Dermis microvascular lymphatic vessel endothelial cell (primary cell): ENCODE data around the gene KIF26B. TPM values are rescaled to one million over a fixed set of nuclear protein-coding genes. Genes with fewer than 3 reads are reported as not detected.
"Not testable (repeated sequence)": the region's sequence is repeated elsewhere in the genome, so short reads cannot be mapped to it uniquely, and the experiment has no call there.

Experiments
- DNase-seq, 2 donors: peaks; one replicate each; pipeline versions ENCODE4 v3.0.0 to v3.0.0-alpha.2; 2010; ENCODE audit warnings: low read depth in 2 of 2
- total RNA-seq: library from RNA; depleted of rRNA; stranded (reverse); fragments of >200 nt; gene quantifications from 2 replicates; pipeline ENCODE4 v1.2.1, GENCODE V29; 2014

Gene KIF26B
- total RNA-seq, 1 donor from 2014 or later = 1.3 TPM

DNA sequence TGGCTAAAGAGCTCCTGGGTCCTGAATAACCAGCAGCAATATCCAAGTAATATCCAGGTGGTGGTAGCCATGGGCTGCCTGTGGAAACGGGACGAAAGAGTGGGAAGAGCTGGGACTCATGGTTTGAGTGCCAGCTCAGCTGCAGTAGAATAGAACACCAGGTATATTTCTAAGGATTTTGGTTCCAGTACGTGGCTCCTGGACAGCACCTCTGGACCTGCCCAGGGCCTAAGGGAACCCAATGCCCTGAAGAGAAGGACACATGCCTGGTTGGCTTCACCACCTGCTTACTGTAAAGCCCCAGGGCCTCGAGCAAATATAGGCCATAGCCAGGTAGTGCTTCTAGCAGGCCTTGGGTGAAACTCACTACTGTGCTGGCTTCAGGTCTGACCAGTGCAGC, 566.7 kb downstream of the KIF26B start:
- no peak for DNase-seq

DNA sequence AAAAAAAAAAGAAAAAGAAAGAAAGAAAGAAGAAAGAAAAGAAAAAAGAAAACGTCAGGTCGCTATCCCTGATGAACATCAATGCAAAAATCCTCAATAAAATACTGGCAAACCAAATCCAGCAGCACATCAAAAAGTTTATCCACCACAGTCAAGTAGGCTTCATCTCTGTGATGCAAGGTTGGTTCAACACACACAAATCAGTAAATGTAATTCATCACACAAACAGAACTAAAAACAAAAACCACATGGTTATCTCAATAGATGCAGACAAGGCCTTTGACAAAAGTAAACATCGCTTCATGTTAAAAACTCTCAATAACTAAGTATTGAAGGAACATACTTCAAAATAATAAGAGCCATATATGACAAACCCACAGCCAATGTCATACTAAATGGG, 573.2 kb downstream of the KIF26B start:
- not testable (repeated sequence) for DNase-seq

DNA sequence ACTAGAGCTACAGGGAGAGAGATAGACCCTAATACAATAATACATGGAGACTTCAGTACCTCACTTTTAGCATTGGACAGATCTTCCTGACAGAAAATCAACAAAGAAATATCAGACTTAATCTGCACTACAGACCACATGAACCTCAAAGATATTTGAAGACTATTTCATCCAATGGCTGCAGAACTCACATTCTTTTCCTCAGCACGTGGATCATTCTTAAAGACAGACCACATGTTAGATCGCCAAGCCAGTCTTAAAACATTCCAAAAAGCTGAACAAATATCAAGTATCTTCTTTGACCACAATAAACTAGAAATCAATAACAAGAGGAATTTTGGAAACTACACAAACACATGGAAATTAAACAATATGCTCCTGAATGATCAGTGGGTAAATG, 576.0 kb downstream of the KIF26B start:
- DNase-seq = no peak

- not testable (repeated sequence) for DNase-seq
Observed at GRCh38 chr1:245740336-245740735, 585.6 kb downstream of the KIF26B start.

- no peak for DNase-seq
Observed at GRCh38 chr1:245742896-245743295, 588.1 kb downstream of the KIF26B start.

GRCh38 chr1:245748240-245748639, 593.5 kb downstream of the KIF26B start:
- no peak for DNase-seq

- DNase-seq = no peak
Observed at GRCh38 chr1:245748646-245749045, 593.9 kb downstream of the KIF26B start.

GRCh38 chr1:245749053-245749452, 594.3 kb downstream of the KIF26B start:
- no peak for DNase-seq

- DNase-seq = no peak
Observed at GRCh38 chr1:245750261-245750660, 595.5 kb downstream of the KIF26B start.

GRCh38 chr1:245751116-245751515, 596.3 kb downstream of the KIF26B start:
- DNase-seq = no peak

DNA sequence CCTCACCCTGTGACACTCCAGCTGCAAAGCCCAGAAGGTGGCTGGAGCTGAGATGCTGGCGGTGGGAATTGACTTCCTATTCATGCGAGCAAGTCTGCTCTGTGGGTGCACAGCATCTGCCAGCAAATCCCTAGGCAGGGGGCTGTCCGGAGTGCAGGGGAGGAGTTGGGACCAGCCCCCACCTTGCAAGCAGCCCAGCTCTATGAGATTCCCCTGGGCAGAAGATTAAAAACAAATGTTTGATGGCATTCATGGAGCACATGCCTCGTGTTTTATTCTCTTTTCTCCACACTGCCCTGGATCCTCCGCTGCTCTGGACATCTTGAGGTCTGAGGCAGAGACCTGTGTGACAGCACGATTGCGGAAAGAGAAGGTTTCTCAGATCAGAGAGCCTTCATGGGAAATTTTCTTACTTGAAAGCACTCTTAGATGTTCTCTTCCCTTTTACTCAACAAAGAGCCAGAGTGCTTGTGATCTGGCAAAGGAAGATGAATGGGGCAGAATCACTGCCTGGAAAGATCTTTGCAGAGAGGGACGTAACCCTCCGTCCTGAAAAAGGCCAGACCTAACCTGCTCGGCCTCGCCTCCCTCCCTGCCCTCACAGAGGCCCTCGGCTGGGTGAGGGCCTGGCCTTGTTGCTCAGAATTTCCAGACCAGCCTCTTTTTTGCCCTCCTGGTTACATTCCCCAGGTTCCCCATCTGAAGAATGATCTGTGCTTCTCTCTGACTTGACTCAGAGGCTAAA, 597.1 kb downstream of the KIF26B start:
- DNase-seq = no peak

DNA sequence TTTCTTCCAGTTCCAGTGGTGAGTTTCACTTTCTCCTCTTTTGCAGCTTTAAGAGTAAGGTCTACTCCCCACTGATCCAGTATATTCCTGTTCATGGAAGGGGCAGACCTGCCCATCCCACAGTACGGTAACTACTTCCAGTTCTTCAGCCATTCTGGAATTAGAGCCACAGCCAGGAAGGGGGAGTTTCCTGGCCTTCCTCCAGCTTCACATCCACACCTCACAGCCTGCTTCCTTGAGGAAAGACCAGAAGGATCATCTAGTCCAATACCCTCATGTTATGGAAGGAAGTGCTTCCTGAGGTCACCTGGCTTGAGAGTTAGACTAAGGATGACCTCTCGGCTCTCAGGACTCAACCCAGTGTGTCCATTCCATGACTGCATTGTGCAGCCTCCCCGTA, 597.8 kb downstream of the KIF26B start:
- DNase-seq = peak in 1 of 2 donors; percentile 7

- no peak for DNase-seq
Observed at GRCh38 chr1:245753807-245754206, 599.0 kb downstream of the KIF26B start.

GRCh38 chr1:245754463-245754961, 599.7 kb downstream of the KIF26B start:
- no peak for DNase-seq
